PFSK-1 (cell line): ENCODE results near the gene CELF5.

Experiments
- POLR2AphosphoS5 ChIP-seq: IDR thresholded peaks from 2 replicates; pipeline ENCODE4 v1.6.1; 2012; ENCODE audit warnings: low read depth, mild to moderate bottlenecking, control low read depth, low read length, moderate library complexity
- SIN3A ChIP-seq: IDR thresholded peaks from 2 replicates; pipeline ENCODE4 v1.6.1; 2012; ENCODE audit warnings: mild to moderate bottlenecking, low read length, moderate library complexity, borderline replicate concordance; ENCODE audit not compliant: insufficient read depth
- TAF1 ChIP-seq: IDR thresholded peaks from 2 replicates; pipeline ENCODE4 v1.6.1; 2012; ENCODE audit warnings: low read length, control low read depth, borderline replicate concordance; ENCODE audit not compliant: insufficient read depth
- TF ChIP-seq, protein P1 (sequence below), 2 experiments: IDR thresholded peaks; 2 replicates each; pipeline versions ENCODE4 v1.6.1 to v1.8.0; 2011 to 2012; ENCODE audit warnings: low read depth in 2 of 2, low read length in 2 of 2, control low read depth in 1 of 2, inconsistent platforms in 1 of 2, mild to moderate bottlenecking in 1 of 2, moderate library complexity in 1 of 2; ENCODE audit not compliant: insufficient read depth in 1 of 2

DNA sequence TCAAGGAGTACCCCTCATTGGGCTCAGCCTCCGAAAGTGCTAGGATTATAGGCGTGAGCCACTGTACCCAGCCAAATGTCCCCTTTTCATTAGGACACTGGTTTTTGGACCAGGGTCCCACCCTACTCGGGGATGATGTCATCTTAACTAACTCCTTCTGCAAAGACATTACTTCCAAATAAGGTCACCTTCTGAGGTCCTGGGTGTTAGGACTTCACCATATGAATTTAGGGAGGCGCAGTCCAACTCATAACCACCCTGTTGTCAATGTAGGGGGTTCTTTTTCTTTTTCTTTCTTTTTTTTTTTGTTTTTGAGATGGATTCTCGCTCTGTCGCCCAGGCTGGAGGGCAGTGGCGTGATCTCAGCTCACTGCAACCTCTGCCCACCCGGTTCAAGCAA is 109.2 kb downstream of the CELF5 start:
- TF ChIP-seq TAF1 (no peak), POLR2AphosphoS5 (no peak), SIN3A (no peak)
- TF ChIP-seq, protein P1, sequence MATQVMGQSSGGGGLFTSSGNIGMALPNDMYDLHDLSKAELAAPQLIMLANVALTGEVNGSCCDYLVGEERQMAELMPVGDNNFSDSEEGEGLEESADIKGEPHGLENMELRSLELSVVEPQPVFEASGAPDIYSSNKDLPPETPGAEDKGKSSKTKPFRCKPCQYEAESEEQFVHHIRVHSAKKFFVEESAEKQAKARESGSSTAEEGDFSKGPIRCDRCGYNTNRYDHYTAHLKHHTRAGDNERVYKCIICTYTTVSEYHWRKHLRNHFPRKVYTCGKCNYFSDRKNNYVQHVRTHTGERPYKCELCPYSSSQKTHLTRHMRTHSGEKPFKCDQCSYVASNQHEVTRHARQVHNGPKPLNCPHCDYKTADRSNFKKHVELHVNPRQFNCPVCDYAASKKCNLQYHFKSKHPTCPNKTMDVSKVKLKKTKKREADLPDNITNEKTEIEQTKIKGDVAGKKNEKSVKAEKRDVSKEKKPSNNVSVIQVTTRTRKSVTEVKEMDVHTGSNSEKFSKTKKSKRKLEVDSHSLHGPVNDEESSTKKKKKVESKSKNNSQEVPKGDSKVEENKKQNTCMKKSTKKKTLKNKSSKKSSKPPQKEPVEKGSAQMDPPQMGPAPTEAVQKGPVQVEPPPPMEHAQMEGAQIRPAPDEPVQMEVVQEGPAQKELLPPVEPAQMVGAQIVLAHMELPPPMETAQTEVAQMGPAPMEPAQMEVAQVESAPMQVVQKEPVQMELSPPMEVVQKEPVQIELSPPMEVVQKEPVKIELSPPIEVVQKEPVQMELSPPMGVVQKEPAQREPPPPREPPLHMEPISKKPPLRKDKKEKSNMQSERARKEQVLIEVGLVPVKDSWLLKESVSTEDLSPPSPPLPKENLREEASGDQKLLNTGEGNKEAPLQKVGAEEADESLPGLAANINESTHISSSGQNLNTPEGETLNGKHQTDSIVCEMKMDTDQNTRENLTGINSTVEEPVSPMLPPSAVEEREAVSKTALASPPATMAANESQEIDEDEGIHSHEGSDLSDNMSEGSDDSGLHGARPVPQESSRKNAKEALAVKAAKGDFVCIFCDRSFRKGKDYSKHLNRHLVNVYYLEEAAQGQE (IDR thresholded peaks at IDR 0.05; ENCODE audit: insufficient read depth in 1 of 2, low read depth in 2 of 2, low read length in 2 of 2) = no peak
